Uterus (tissue), 4 donors: ENCODE measurements around the gene VPS11. TPM values are rescaled to one million over a fixed set of nuclear protein-coding genes. Genes with fewer than 3 reads are reported as not detected.

Experiments used
- DNase-seq, 2 donors: peaks; one replicate each; pipeline ENCODE4 v3.0.0-alpha.2; 2019 to 2020
- H3K27ac ChIP-seq, 2 donors: fragments of 200-600 bp; sonication (generic); 1 replicate in 1 of 2; 2 replicates in 1 of 2; pipeline ENCODE4 v1.5.1; 2016 to 2018
- H3K27me3 ChIP-seq, 2 donors: fragments of 200-600 bp; sonication (generic); one replicate each; pipeline ENCODE4 v1.5.1; 2018 to 2019; ENCODE audit warnings: control low read depth in 1 of 2
- H3K36me3 ChIP-seq, 2 donors: fragments of 200-600 bp; sonication (generic); one replicate each; pipeline ENCODE4 v1.5.1; 2019; ENCODE audit warnings: control low read depth in 1 of 2
- H3K4me1 ChIP-seq, 2 donors: fragments of 200-600 bp; sonication (generic); one replicate each; pipeline ENCODE4 v1.5.1; 2018 to 2019; ENCODE audit warnings: control low read depth in 1 of 2
- H3K4me3 ChIP-seq, 2 donors: fragments of 200-600 bp; sonication (generic); 1 replicate in 1 of 2; 2 replicates in 1 of 2; pipeline ENCODE4 v1.5.1; 2018 to 2019; ENCODE audit warnings: mild to moderate bottlenecking in 1 of 2
- H3K9me3 ChIP-seq, 2 donors: fragments of 200-600 bp; sonication (generic); one replicate each; pipeline ENCODE4 v1.5.1; 2019; ENCODE audit warnings: control low read depth in 1 of 2
- CTCF ChIP-seq, 4 experiments: fragments of 200-600 bp in 2 of 4; fragments of 450-650 bp in 2 of 4; sonication (generic) in 2 of 4; IDR thresholded peaks; one replicate each; pipeline ENCODE4 v1.5.1; 2016 to 2019; ENCODE audit warnings: antibody characterized with exemption in 4 of 4, mild to moderate bottlenecking in 2 of 4, moderate library complexity in 1 of 4
- POLR2A ChIP-seq, 2 donors: fragments of 450-650 bp; IDR thresholded peaks; one replicate each; pipeline ENCODE4 v1.6.1; 2016; ENCODE audit warnings: antibody characterized with exemption in 2 of 2, mild to moderate bottlenecking in 1 of 2, moderate library complexity in 1 of 2
- intact Hi-C: fragments of 100-400 bp; cut with DNase I; formaldehyde crosslinking; loops from one replicate; pipeline ENCODE4 v1.15.1; 2023; ENCODE audit warnings: low total_unique reads
- total RNA-seq, 4 donors: library from RNA; depleted of rRNA in 3 of 4; stranded (reverse); fragments of >200 nt in 3 of 4; gene quantifications; one replicate each; pipeline versions ENCODE4 v1.1.0 to v1.2.4, GENCODE V29; 2014 to 2023
- donor health status: DM: yes; HTN: yes; CAD: no.

The VPS11 gene
- total RNA-seq, 4 donors from 2014 or later: 25.6 to 86.6 (median 36.3) TPM

GRCh38 chr11:119048644-119049043 is 19.0 kb upstream of the VPS11 start:
- intact Hi-C loops: no loop called here
- TF ChIP-seq CTCF (IDR thresholded peaks at IDR 0.05) (no peak), POLR2A (IDR thresholded peaks at IDR 0.05) (no peak)
- Histone ChIP-seq H3K36me3 (no peaks in the 10 kb centered on the region), H3K4me3 (no peak overlapping the region), H3K27me3 (no peaks in the 10 kb centered on the region), H3K4me1 (no peaks in the 10 kb centered on the region), H3K27ac (no peak overlapping the region), H3K9me3 (no peaks in the 10 kb centered on the region)
- DNase-seq: no peak

GRCh38 chr11:119049081-119049480 is 18.5 kb upstream of the VPS11 start:
- Histone ChIP-seq H3K9me3 (no peaks in the 10 kb centered on the region), H3K36me3 (no peaks in the 10 kb centered on the region), H3K27ac (no peak overlapping the region), H3K4me3 (no peak overlapping the region), H3K4me1 (no peaks in the 10 kb centered on the region), H3K27me3 (no peaks in the 10 kb centered on the region)
- DNase-seq: no peak
- TF ChIP-seq POLR2A (IDR thresholded peaks at IDR 0.05) (no peak), CTCF (IDR thresholded peaks at IDR 0.05) (no peak)
- intact Hi-C loops: no loop called here

GRCh38 chr11:119051440-119052162 is 16.0 kb upstream of the VPS11 start:
- DNase-seq: no peak
- Histone ChIP-seq H3K27ac (no peak overlapping the region), H3K4me3 (no peak overlapping the region), H3K36me3 (no peaks in the 10 kb centered on the region), H3K9me3 (no peaks in the 10 kb centered on the region), H3K27me3 (no peaks in the 10 kb centered on the region), H3K4me1 (peaks cover 4 to 13% of the 10 kb centered on the region in 2 donors)
- TF ChIP-seq POLR2A (IDR thresholded peaks at IDR 0.05) (no peak), CTCF (IDR thresholded peaks at IDR 0.05) (no peak)
- intact Hi-C loops: no loop called here

- Histone ChIP-seq H3K4me3 (no peak overlapping the region), H3K27me3 (no peaks in the 10 kb centered on the region), H3K36me3 (no peaks in the 10 kb centered on the region), H3K9me3 (no peaks in the 10 kb centered on the region), H3K4me1 (peaks cover 4 to 13% of the 10 kb centered on the region in 2 donors), H3K27ac (no peak overlapping the region)
- no peak for TF ChIP-seq POLR2A (IDR thresholded peaks at IDR 0.05)
- TF ChIP-seq CTCF (IDR thresholded peaks at IDR 0.05): no peak
- intact Hi-C loops: no loop called here
- DNase-seq: no peak
Observed at GRCh38 chr11:119052163-119052814, 15.3 kb upstream of the VPS11 start.

- Histone ChIP-seq H3K27me3 (no peaks in the 10 kb centered on the region), H3K27ac (no peak overlapping the region), H3K4me1 (peaks cover 4 to 18% of the 10 kb centered on the region in 2 donors), H3K9me3 (no peaks in the 10 kb centered on the region), H3K4me3 (no peak overlapping the region), H3K36me3 (no peaks in the 10 kb centered on the region)
- no peak for DNase-seq
- intact Hi-C loops: no loop called here
- TF ChIP-seq POLR2A (IDR thresholded peaks at IDR 0.05) (no peak), CTCF (IDR thresholded peaks at IDR 0.05) (no peak)
Observed at GRCh38 chr11:119054418-119054817, 13.2 kb upstream of the VPS11 start.
